ENCODE measurements around the gene POLR2H.

- TF ChIP-seq CTCF (IDR thresholded peaks at IDR 0.05) (no peak), POLR2A (IDR thresholded peaks at IDR 0.05) (no peak)
These were observed 29.0 kb upstream of the POLR2H start for GRCh38 chr3:184332370-184333090.
